ENCODE data around the gene DNER. TPM values are rescaled to one million over a fixed set of nuclear protein-coding genes. Genes with fewer than 3 reads are reported as not detected.

The DNER gene
- total and polyA plus RNA-seq, 2 of the 13 experiments (the other 11 are each of a cell fraction or from before 2014, with no cell fraction given), result not detected

DNA sequence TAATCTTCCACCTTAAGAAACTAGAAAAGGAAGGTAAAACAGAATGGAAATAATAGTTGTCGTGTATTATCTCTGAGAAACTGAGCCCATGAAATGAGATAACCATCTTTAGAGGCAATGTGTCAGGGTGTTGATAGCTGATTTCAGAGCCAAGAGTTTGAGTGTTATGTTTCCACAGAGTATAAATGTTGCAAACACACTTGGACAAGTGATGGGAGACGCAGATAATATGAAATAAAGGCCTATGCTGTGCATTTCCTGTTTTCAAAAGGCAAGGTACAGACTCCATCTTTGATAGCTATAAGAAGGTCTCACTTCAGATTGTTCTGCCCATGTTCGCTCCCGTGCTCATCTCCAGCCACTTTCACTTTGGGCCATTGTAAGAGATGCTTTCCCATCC is 25.9 kb upstream of the DNER start:
- Histone ChIP-seq H3K4me2 (ENCODE audit: low read depth, low read length) (peak overlapping the region; percentile 37), H2AFZ (ENCODE audit: low read length) (no peak overlapping the region), H3K36me3 (replicated peaks in 1 of 2; ENCODE audit: control insufficient read depth in 1 of 2, insufficient read depth in 2 of 2, low read length in 2 of 2) (no peaks in the 10 kb centered on the region), H3K9me3 (ENCODE audit: low read length) (peaks cover 11% of the 10 kb centered on the region), H3K27ac (ENCODE audit: extremely low read length, insufficient read depth, low read length) (no peak overlapping the region), H3K27me3 (ENCODE audit: control insufficient read depth in 1 of 2, insufficient read depth in 2 of 2, low read length in 2 of 2) (no peaks in the 10 kb centered on the region), H3K4me1 (ENCODE audit: insufficient read depth, low read length) (0 out of 2 replicates have a peak, but pooled peaks cover 7% of the 10 kb centered on the region), H3K79me2 (ENCODE audit: insufficient read depth, low read length) (no peaks in the 10 kb centered on the region), H3K9ac (ENCODE audit: insufficient read depth, low read depth, low read length) (no peak overlapping the region), H4K20me1 (ENCODE audit: insufficient read depth, low read length) (no peaks in the 10 kb centered on the region), H3K4me3 (replicated peaks in 1 of 3; ENCODE audit: insufficient read depth in 1 of 3, low read depth in 2 of 3, low read length in 3 of 3) (no peak overlapping the region)
- no TSS peak for BruUV-seq (replicated peaks)
- in situ Hi-C loops (cut with HindIII; ENCODE audit: extremely low pct_ligation_motif_present, low pct_unique_long_range_greater_than_20kb), result no loop called here
- FAIRE-seq (no peak), DNase-seq (ENCODE audit: low spot score) (no peak), ATAC-seq (peak; percentile 40; the same call in 2 of the 3 replicates)
- POLR2A ChIA-PET, result no interaction called here
- WGBS (ENCODE audit: low lambda C conversion rate), result 17% methylated on average over 4 of the region's 4 CpGs
- intact Hi-C loops (cut with micrococcal nuclease; ENCODE audit: unreplicated experiment), result no loop called here
- CTCF ChIA-PET (ENCODE audit: low intra/inter-chr PET ratio, low total read pairs), result no interaction called here
- no peak for TF ChIP-seq HNF4A (CRISPR knock-in tag; IDR thresholded peaks at IDR 0.05)
- TF ChIP-seq ZNF619 (CRISPR knock-in tag; IDR thresholded peaks at IDR 0.05), result no peak
- no peak for TF ChIP-seq SNAI1 (CRISPR knock-in tag; IDR thresholded peaks at IDR 0.05; ENCODE audit: borderline replicate concordance)
- TF ChIP-seq ZC3H4 (CRISPR knock-in tag; IDR thresholded peaks at IDR 0.05; ENCODE audit: borderline replicate concordance), result no peak
- TF ChIP-seq STAT5B (CRISPR knock-in tag; IDR thresholded peaks at IDR 0.05), result no peak
- TF ChIP-seq NR2F6 (IDR thresholded peaks at IDR 0.05), result no peak
- TF ChIP-seq NR2F6 (CRISPR knock-in tag; IDR thresholded peaks at IDR 0.05), result no peak
- no peak for TF ChIP-seq ZNF234 (CRISPR knock-in tag; conservative IDR thresholded peaks at IDR 0.05)
- TF ChIP-seq, protein P1, sequence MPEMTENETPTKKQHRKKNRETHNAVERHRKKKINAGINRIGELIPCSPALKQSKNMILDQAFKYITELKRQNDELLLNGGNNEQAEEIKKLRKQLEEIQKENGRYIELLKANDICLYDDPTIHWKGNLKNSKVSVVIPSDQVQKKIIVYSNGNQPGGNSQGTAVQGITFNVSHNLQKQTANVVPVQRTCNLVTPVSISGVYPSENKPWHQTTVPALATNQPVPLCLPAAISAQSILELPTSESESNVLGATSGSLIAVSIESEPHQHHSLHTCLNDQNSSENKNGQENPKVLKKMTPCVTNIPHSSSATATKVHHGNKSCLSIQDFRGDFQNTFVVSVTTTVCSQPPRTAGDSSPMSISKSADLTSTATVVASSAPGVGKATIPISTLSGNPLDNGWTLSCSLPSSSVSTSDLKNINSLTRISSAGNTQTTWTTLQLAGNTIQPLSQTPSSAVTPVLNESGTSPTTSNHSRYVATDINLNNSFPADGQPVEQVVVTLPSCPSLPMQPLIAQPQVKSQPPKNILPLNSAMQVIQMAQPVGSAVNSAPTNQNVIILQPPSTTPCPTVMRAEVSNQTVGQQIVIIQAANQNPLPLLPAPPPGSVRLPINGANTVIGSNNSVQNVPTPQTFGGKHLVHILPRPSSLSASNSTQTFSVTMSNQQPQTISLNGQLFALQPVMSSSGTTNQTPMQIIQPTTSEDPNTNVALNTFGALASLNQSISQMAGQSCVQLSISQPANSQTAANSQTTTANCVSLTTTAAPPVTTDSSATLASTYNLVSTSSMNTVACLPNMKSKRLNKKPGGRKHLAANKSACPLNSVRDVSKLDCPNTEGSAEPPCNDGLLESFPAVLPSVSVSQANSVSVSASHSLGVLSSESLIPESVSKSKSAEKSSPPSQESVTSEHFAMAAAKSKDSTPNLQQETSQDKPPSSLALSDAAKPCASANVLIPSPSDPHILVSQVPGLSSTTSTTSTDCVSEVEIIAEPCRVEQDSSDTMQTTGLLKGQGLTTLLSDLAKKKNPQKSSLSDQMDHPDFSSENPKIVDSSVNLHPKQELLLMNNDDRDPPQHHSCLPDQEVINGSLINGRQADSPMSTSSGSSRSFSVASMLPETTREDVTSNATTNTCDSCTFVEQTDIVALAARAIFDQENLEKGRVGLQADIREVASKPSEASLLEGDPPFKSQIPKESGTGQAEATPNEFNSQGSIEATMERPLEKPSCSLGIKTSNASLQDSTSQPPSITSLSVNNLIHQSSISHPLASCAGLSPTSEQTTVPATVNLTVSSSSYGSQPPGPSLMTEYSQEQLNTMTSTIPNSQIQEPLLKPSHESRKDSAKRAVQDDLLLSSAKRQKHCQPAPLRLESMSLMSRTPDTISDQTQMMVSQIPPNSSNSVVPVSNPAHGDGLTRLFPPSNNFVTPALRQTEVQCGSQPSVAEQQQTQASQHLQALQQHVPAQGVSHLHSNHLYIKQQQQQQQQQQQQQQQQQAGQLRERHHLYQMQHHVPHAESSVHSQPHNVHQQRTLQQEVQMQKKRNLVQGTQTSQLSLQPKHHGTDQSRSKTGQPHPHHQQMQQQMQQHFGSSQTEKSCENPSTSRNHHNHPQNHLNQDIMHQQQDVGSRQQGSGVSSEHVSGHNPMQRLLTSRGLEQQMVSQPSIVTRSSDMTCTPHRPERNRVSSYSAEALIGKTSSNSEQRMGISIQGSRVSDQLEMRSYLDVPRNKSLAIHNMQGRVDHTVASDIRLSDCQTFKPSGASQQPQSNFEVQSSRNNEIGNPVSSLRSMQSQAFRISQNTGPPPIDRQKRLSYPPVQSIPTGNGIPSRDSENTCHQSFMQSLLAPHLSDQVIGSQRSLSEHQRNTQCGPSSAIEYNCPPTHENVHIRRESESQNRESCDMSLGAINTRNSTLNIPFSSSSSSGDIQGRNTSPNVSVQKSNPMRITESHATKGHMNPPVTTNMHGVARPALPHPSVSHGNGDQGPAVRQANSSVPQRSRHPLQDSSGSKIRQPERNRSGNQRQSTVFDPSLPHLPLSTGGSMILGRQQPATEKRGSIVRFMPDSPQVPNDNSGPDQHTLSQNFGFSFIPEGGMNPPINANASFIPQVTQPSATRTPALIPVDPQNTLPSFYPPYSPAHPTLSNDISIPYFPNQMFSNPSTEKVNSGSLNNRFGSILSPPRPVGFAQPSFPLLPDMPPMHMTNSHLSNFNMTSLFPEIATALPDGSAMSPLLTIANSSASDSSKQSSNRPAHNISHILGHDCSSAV (CRISPR knock-in tag; IDR thresholded peaks at IDR 0.05; ENCODE audit: borderline replicate concordance), result no peak
- TF ChIP-seq ELF3 (CRISPR knock-in tag; IDR thresholded peaks at IDR 0.05), result no peak
- TF ChIP-seq MED8 (CRISPR knock-in tag; IDR thresholded peaks at IDR 0.05; ENCODE audit: insufficient replicate concordance), result no peak
- no peak for TF ChIP-seq CCAR2 (optimal IDR thresholded peaks at IDR 0.05; ENCODE audit: low read depth, low read length)
- no peak for TF ChIP-seq SKI (IDR thresholded peaks at IDR 0.05; ENCODE audit: partially characterized antibody)
- TF ChIP-seq, protein P2, sequence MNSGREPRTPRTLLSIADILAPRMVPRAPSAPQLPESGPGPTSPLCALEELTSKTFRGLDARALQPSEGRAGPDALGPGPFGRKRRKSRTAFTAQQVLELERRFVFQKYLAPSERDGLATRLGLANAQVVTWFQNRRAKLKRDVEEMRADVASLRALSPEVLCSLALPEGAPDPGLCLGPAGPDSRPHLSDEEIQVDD (CRISPR knock-in tag; IDR thresholded peaks at IDR 0.05; ENCODE audit: borderline replicate concordance), result no peak
- no peak for TF ChIP-seq MTA1 (CRISPR knock-in tag; IDR thresholded peaks at IDR 0.05; ENCODE audit: borderline replicate concordance)
- no peak for TF ChIP-seq ZNF543 (CRISPR knock-in tag; IDR thresholded peaks at IDR 0.05)
- TF ChIP-seq ZNF124 (CRISPR knock-in tag; IDR thresholded peaks at IDR 0.05), result no peak
- no peak for TF ChIP-seq TOE1 (CRISPR knock-in tag; IDR thresholded peaks at IDR 0.05)

Data from HepG2 (cell line).